IMR-90 (cell line): Measurements from ENCODE around the gene SPECC1L. TPM values are rescaled to one million over a fixed set of nuclear protein-coding genes. Genes with fewer than 3 reads are reported as not detected.
"Not testable (repeated sequence)": the region's sequence is repeated elsewhere in the genome, so short reads cannot be mapped to it uniquely, and the experiment has no call there.

Experiments used
- ATAC-seq: fragments of 200-7000 bp; cut with Tn5 transposase; 2 replicates; pipeline ENCODE4 v1.9.1; 2020; ENCODE audit warnings: low read depth, mild to moderate bottlenecking, moderate library complexity
- BruUV-seq: library from RNA; stranded (reverse); fragments of 400-500 nt; replicated peaks from 2 replicates; lab custom pipeline; 2021; lab: Mats Ljungman, UMichigan
- CTCF ChIA-PET: fragments of 300-600 bp; formaldehyde crosslinking; extraction: SDS; loops from one replicate; lab custom pipeline; 2021; ENCODE audit warnings: antibody characterized with exemption; lab: Yijun Ruan, JAX
- POLR2A ChIA-PET: fragments of 300-600 bp; sonication (Branson Sonifier 250); formaldehyde crosslinking; loops from one replicate; lab custom pipeline; 2022; ENCODE audit warnings: antibody characterized with exemption; ENCODE audit not compliant: unreplicated experiment; lab: Charles Lee
- DNase-seq: peaks from one replicate; pipeline ENCODE4 v3.0.0; 2013
- H2AFZ ChIP-seq: replicated peaks from 2 replicates; pipeline ENCODE3; 2013; ENCODE audit warnings: low read length, mild to moderate bottlenecking; ENCODE audit not compliant: poor library complexity
- H2AK5ac ChIP-seq: 2 replicates; pipeline ENCODE4 v1.6.1; 2013; ENCODE audit warnings: low read depth, low read length, inconsistent platforms
- H2AK9ac ChIP-seq: replicated peaks from 2 replicates; pipeline ENCODE3; 2013; ENCODE audit warnings: mild to moderate bottlenecking, low read depth, low read length, moderate library complexity; ENCODE audit not compliant: poor library complexity
- H2BK120ac ChIP-seq: 2 replicates; pipeline ENCODE4 v1.6.1; 2013; ENCODE audit warnings: low read depth, low read length, inconsistent platforms
- H2BK15ac ChIP-seq: 3 replicates; pipeline ENCODE4 v1.6.1; 2013; ENCODE audit warnings: low read depth, low read length, inconsistent platforms
- H2BK20ac ChIP-seq: 2 replicates; pipeline ENCODE4 v1.6.1; 2013; ENCODE audit warnings: low read depth, mild to moderate bottlenecking, inconsistent platforms, low read length, moderate library complexity
- H2BK5ac ChIP-seq: 2 replicates; pipeline ENCODE4 v1.6.1; 2013; ENCODE audit warnings: mild to moderate bottlenecking, low read depth, low read length, inconsistent platforms; ENCODE audit not compliant: poor library complexity, severe bottlenecking
- H3K14ac ChIP-seq: replicated peaks from 2 replicates; pipeline ENCODE4 v1.6.1; 2013; ENCODE audit warnings: low read depth, low read length, inconsistent platforms
- H3K18ac ChIP-seq: 2 replicates; pipeline ENCODE4 v1.6.1; 2013; ENCODE audit warnings: low read depth, low read length, control low read depth
- H3K23ac ChIP-seq: 2 replicates; pipeline ENCODE4 v1.6.1; 2013; ENCODE audit warnings: low read depth, low read length, inconsistent platforms
- H3K27ac ChIP-seq: 2 replicates; pipeline ENCODE4 v1.5.1; 2013; ENCODE audit warnings: mild to moderate bottlenecking, control low read depth, low read length; ENCODE audit not compliant: insufficient read depth
- H3K27me3 ChIP-seq: 2 replicates; pipeline ENCODE4 v1.6.1; 2013; ENCODE audit warnings: low read length; ENCODE audit not compliant: control insufficient read depth, insufficient read depth
- H3K36me3 ChIP-seq: 2 replicates; pipeline ENCODE4 v1.6.1; 2013; ENCODE audit warnings: low read length, mixed read lengths; ENCODE audit not compliant: control insufficient read depth, insufficient read depth
- H3K4ac ChIP-seq: 2 replicates; pipeline ENCODE4 v1.6.1; 2013; ENCODE audit warnings: low read depth, low read length, inconsistent platforms
- H3K4me1 ChIP-seq: 2 replicates; pipeline ENCODE4 v1.6.1; 2013; ENCODE audit warnings: low read length, mixed read lengths; ENCODE audit not compliant: control insufficient read depth, insufficient read depth
- H3K4me2 ChIP-seq: 2 replicates; pipeline ENCODE4 v1.6.1; 2013; ENCODE audit warnings: low read depth, mild to moderate bottlenecking, control low read depth, low read length, moderate library complexity
- H3K4me3 ChIP-seq: 2 replicates; pipeline ENCODE4 v1.5.1; 2013; ENCODE audit warnings: low read depth, mild to moderate bottlenecking, control low read depth, low read length, moderate library complexity; ENCODE audit not compliant: insufficient read depth
- H3K56ac ChIP-seq: 2 replicates; pipeline ENCODE4 v1.6.1; 2013; ENCODE audit warnings: low read length, inconsistent platforms; ENCODE audit not compliant: insufficient read depth; ENCODE audit errors: extremely low read depth
- H3K79me1 ChIP-seq, 2 experiments: 2 replicates each; pipeline ENCODE4 v1.6.1; 2013; ENCODE audit warnings: low read length in 2 of 2, inconsistent platforms in 1 of 2, low read depth in 1 of 2
- H3K9ac ChIP-seq: 2 replicates; pipeline ENCODE4 v1.6.1; 2013; ENCODE audit warnings: low read depth, low read length, control low read depth
- H3K9me1 ChIP-seq: 2 replicates; pipeline ENCODE4 v1.6.1; 2013; ENCODE audit warnings: low read length, inconsistent platforms; ENCODE audit not compliant: insufficient read depth
- H3K9me3 ChIP-seq: 2 replicates; pipeline ENCODE4 v1.6.1; 2013; ENCODE audit warnings: low read length; ENCODE audit not compliant: control insufficient read depth, insufficient read depth
- H4K20me1 ChIP-seq: 2 replicates; pipeline ENCODE4 v1.6.1; 2013; ENCODE audit warnings: low read length, inconsistent platforms; ENCODE audit not compliant: insufficient read depth
- H4K5ac ChIP-seq: 2 replicates; pipeline ENCODE4 v1.6.1; 2013; ENCODE audit warnings: mild to moderate bottlenecking, low read depth, low read length, control low read depth
- H4K8ac ChIP-seq, 2 experiments: 2 replicates each; pipeline ENCODE4 v1.6.1; 2013; ENCODE audit warnings: low read depth in 2 of 2, low read length in 2 of 2, control low read depth in 1 of 2, inconsistent platforms in 1 of 2
- H4K91ac ChIP-seq: 2 replicates; pipeline ENCODE4 v1.6.1; 2013; ENCODE audit warnings: low read depth, low read length, inconsistent platforms; ENCODE audit not compliant: insufficient read depth
- BHLHE40 ChIP-seq: fragments of 150-350 bp; IDR thresholded peaks from 2 replicates; pipeline ENCODE4 v1.6.1; 2016; ENCODE audit warnings: mild to moderate bottlenecking, low read depth, low read length
- FOS ChIP-seq: fragments of 150-350 bp; IDR thresholded peaks from 2 replicates; pipeline ENCODE4 v1.6.1; 2016; ENCODE audit warnings: low read depth, low read length
- RAD21 ChIP-seq: IDR thresholded peaks from 2 replicates; pipeline ENCODE4 v1.6.1; 2012; ENCODE audit warnings: low read length, improper control_type of control experiment
- SMC3 ChIP-seq: fragments of 150-350 bp; IDR thresholded peaks from 2 replicates; pipeline ENCODE4 v1.6.1; 2016; ENCODE audit warnings: low read depth, mild to moderate bottlenecking, antibody characterized with exemption, low read length, moderate library complexity
- WGBS, 2 experiments: methylation state at CpG; one replicate each; pipeline versions ENCODE4 v1.1.5 to v1.1.7; 2013; ENCODE audit warnings: missing lambda C conversion rate in 2 of 2; ENCODE audit not compliant: insufficient read length in 1 of 2; ENCODE audit errors: extremely low coverage in 2 of 2; 5-methylcytosine and 5-hydroxymethylcytosine counted together
- dilution Hi-C: fragments of 300-500 bp; cut with HindIII; formaldehyde crosslinking; loops from one replicate; pipeline ENCODE4 v1.14.3; 2018; ENCODE audit warnings: low sequenced_read_pairs; ENCODE audit not compliant: unreplicated experiment
- in situ Hi-C: fragments of 300-500 bp; cut with MboI; formaldehyde crosslinking; loops from 3 replicates; pipeline ENCODE4 v1.14.3; 2019; ENCODE audit warnings: low sequenced_read_pairs, inconsistent platforms, mixed read lengths
- intact Hi-C: fragments of 100-400 bp; cut with micrococcal nuclease; formaldehyde crosslinking; loops from 2 replicates; pipeline ENCODE4 v1.10.0; 2022
- polyA plus RNA-seq, 3 experiments: library from polyadenylated mRNA; depleted of rRNA; stranded (reverse); fragments of >200 nt; gene quantifications; 2 replicates each; pipeline ENCODE4 v1.2.3, GENCODE V29; 2012; ENCODE audit warnings: low replicate concordance in 1 of 3
- total RNA-seq: library from RNA; depleted of rRNA; stranded (reverse); fragments of >200 nt; gene quantifications from 2 replicates; pipeline ENCODE4 v1.2.3, GENCODE V29; 2012

SPECC1L gene
- total and polyA plus RNA-seq, 2 of the 4 experiments (the other 2 are of a cell fraction), result 18.7 to 44.1 TPM

DNA sequence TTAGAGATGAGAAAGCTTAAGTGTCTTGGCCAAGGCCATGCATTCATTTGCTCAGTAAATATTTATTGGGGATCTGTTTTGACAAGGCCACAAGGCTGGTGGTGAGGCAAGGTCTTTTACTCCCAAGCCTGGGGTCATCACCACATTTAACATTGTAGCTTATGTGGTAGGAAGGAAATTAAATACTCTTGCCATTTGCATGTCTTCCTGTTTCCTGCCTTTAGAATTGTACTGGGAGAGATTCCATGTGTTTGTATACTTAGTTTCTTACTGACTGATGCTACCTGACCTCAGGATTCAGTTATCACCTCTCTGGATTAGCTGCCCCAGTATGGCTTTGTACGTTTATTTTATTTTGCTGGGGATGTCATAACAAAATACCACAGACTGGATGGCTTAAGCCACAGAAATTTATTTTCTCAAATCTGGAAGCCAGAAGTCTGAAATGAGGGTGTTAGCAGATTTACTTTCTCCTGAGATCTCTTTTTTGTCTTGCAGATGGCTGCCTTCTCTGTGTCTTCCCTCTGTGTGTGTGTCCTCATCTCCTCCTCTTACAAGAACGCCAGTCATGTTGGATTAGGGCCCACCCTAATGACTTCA is 44.8 kb downstream of the SPECC1L start:
- H3K79me1 ChIP-seq, result peaks cover 14 to 36% of the 10 kb centered on the region in 2 experiments
- H4K5ac ChIP-seq, result no peak overlapping the region
- dilution Hi-C loops (no loop called here), intact Hi-C loops (no loop called here), in situ Hi-C loops (no loop called here)
- H2AFZ ChIP-seq, result no peak overlapping the region
- no peak overlapping the region for H3K23ac ChIP-seq
- ATAC-seq (peak; percentile 92), DNase-seq (peak; percentile 89)
- H3K27me3 ChIP-seq, result no peaks in the 10 kb centered on the region; the same call in 1 of the 2 replicates
- H3K4me3 ChIP-seq, result no peak overlapping the region
- TF ChIP-seq RAD21 (no peak), SMC3 (no peak), BHLHE40 (peak; percentile 45; the same call in 1 of the 2 replicates), FOS (no peak)
- H2AK5ac ChIP-seq, result no peak overlapping the region
- H3K9me1 ChIP-seq, result peaks cover 2% of the 10 kb centered on the region; the same call in 1 of the 2 replicates
- H3K14ac ChIP-seq, result no peak overlapping the region
- WGBS, 2 experiments, result no CpG with 5 or more reads among the region's 2 CpGs
- H3K27ac ChIP-seq, result no peak overlapping the region
- H4K8ac ChIP-seq, result no peak overlapping the region
- no peak overlapping the region for H2BK120ac ChIP-seq
- peaks cover 19% of the 10 kb centered on the region for H3K36me3 ChIP-seq
- no peak overlapping the region for H2BK20ac ChIP-seq
- H3K9me3 ChIP-seq, result no peaks in the 10 kb centered on the region
- ChIA-PET POLR2A (no interaction called here), CTCF (no interaction called here)
- H3K56ac ChIP-seq, result no peak overlapping the region
- no peak overlapping the region for H3K4me2 ChIP-seq
- peaks cover 2% of the 10 kb centered on the region for H3K4me1 ChIP-seq
- BruUV-seq, result no TSS peak
- no peak overlapping the region for H2BK15ac ChIP-seq
- H4K20me1 ChIP-seq, result peaks cover 53% of the 10 kb centered on the region
- H2BK5ac ChIP-seq, result no peak overlapping the region
- no peak overlapping the region for H3K4ac ChIP-seq
- H3K18ac ChIP-seq, result no peak overlapping the region
- no peak overlapping the region for H2AK9ac ChIP-seq
- H3K9ac ChIP-seq, result no peak overlapping the region
- no peak overlapping the region for H4K91ac ChIP-seq

DNA sequence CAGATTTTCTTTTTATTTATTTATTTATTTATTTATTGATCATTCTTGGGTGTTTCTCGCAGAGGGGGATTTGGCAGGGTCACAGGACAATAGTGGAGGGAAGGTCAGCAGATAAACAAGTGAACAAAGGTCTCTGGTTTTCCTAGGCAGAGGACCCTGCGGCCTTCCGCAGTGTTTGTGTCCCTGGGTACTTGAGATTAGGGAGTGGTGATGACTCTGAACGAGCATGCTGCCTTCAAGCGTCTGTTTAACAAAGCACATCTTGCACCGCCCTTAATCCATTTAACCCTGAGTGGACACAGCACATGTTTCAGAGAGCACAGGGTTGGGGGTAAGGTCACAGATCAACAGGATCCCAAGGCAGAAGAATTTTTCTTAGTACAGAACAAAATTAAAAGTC is 45.6 kb downstream of the SPECC1L start:
- H3K4me2 ChIP-seq, H3K9me1 ChIP-seq, H3K9me3 ChIP-seq, POLR2A ChIA-PET, H3K56ac ChIP-seq, H3K9ac ChIP-seq, in situ Hi-C loops, H3K14ac ChIP-seq, H3K4me3 ChIP-seq, H2AFZ ChIP-seq, H3K27ac ChIP-seq, H3K27me3 ChIP-seq, H2BK20ac ChIP-seq, H4K91ac ChIP-seq, BruUV-seq, H3K18ac ChIP-seq, H2AK9ac ChIP-seq, ATAC-seq, H4K8ac ChIP-seq, H4K5ac ChIP-seq, CTCF ChIA-PET, H3K4ac ChIP-seq, H2BK5ac ChIP-seq, H2BK120ac ChIP-seq, H3K23ac ChIP-seq, H2AK5ac ChIP-seq, intact Hi-C loops, DNase-seq, dilution Hi-C loops, H3K4me1 ChIP-seq, H2BK15ac ChIP-seq: not testable (repeated sequence)
- H3K36me3 ChIP-seq, result peaks cover 21% of the 10 kb centered on the region
- H3K79me1 ChIP-seq, result peaks cover 13 to 33% of the 10 kb centered on the region in 2 experiments
- H4K20me1 ChIP-seq, result peaks cover 48% of the 10 kb centered on the region
- WGBS, 2 experiments, result no CpG with 5 or more reads among the region's 6 CpGs
